Measurements from ENCODE around the gene ROR1. TPM values are rescaled to one million over a fixed set of nuclear protein-coding genes. Genes with fewer than 3 reads are reported as not detected.
A peak's percentile ranks its signal among the peaks of the same experiment; 100 is the strongest.

Gene ROR1
- total RNA-seq, 6 experiments from 2014 or later = 0.04 to 0.58 (median 0.37) TPM

DNA sequence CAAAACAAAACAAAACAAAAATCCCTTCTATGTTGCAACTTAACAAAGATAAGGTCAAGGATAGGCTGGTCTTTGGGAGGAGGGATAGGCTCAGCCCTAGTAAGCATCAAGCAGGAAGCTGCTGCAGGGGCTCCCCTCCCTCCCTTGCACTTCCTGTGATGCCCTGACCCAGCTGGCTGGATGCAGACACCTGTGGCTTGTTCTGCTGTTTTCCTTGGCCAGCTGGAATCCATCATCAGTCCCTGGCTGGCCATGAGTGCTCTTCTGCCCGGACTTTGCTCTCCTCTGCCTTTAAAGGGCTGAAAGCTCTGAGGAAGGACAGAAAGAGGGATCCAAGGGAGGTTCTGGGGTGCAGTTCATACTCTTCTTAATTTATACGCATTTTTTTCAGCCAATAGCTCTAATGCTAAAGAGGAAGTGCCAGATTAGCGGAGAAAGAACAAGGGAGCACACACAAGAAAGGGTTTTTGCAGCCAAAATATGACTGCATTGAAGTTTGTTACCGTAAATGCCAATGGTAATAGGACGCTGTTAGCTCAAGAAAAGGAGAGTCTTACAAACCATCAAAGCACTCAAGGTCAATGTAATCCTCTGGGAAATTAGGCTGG, 409.7 kb downstream of the ROR1 start:
- Histone ChIP-seq H3K27ac (no peak overlapping the region), H3K4me3 (no peak overlapping the region), H3K4me1 (no peaks in the 10 kb centered on the region), H3K9me3 (no peaks in the 10 kb centered on the region), H3K36me3 (no peaks in the 10 kb centered on the region), H3K27me3 (no peaks in the 10 kb centered on the region)
- DNase-seq = no peak
- WGBS (ENCODE audit: insufficient coverage, low coverage, low lambda C conversion rate, missing lambda C conversion rate) = 59% methylated on average over 5 of the region's 5 CpGs
- no peak for TF ChIP-seq POLR2A (IDR thresholded peaks at IDR 0.05)
- TF ChIP-seq, protein P1, sequence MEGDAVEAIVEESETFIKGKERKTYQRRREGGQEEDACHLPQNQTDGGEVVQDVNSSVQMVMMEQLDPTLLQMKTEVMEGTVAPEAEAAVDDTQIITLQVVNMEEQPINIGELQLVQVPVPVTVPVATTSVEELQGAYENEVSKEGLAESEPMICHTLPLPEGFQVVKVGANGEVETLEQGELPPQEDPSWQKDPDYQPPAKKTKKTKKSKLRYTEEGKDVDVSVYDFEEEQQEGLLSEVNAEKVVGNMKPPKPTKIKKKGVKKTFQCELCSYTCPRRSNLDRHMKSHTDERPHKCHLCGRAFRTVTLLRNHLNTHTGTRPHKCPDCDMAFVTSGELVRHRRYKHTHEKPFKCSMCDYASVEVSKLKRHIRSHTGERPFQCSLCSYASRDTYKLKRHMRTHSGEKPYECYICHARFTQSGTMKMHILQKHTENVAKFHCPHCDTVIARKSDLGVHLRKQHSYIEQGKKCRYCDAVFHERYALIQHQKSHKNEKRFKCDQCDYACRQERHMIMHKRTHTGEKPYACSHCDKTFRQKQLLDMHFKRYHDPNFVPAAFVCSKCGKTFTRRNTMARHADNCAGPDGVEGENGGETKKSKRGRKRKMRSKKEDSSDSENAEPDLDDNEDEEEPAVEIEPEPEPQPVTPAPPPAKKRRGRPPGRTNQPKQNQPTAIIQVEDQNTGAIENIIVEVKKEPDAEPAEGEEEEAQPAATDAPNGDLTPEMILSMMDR (IDR thresholded peaks at IDR 0.05) = no peak
- ATAC-seq = no peak
- intact Hi-C loops (cut with DNase I) = no loop called here

DNA sequence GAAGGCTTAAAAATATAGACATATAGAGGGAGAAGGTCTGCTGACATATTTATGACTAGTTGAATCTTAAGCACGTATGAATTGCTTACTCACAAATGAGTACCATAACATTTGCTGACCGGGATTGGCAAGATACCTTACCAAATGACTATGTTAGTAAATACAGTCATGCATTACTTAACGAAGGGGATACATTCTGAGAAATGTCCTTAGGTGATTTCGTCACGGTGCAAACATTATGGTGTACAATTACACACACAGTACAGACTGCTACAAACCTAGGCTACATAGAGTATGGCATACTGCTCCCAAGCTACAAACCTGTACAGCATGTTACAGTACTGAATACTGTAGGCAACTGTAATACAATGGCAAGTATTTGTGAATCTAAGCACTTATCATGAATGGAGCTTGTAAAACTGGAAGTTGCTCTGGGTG, 410.2 kb downstream of the ROR1 start:
- Histone ChIP-seq H3K4me1 (no peaks in the 10 kb centered on the region), H3K36me3 (no peaks in the 10 kb centered on the region), H3K4me3 (no peak overlapping the region), H3K27me3 (no peaks in the 10 kb centered on the region), H3K9me3 (no peaks in the 10 kb centered on the region), H3K27ac (no peak overlapping the region)
- DNase-seq = no peak
- intact Hi-C loops (cut with DNase I) = no loop called here
- no peak for ATAC-seq
- TF ChIP-seq POLR2A (IDR thresholded peaks at IDR 0.05) = no peak
- TF ChIP-seq, protein P1 (IDR thresholded peaks at IDR 0.05) = no peak
- 83% methylated on average over 5 of the region's 5 CpGs for WGBS (ENCODE audit: insufficient coverage, low coverage, low lambda C conversion rate, missing lambda C conversion rate)

DNA sequence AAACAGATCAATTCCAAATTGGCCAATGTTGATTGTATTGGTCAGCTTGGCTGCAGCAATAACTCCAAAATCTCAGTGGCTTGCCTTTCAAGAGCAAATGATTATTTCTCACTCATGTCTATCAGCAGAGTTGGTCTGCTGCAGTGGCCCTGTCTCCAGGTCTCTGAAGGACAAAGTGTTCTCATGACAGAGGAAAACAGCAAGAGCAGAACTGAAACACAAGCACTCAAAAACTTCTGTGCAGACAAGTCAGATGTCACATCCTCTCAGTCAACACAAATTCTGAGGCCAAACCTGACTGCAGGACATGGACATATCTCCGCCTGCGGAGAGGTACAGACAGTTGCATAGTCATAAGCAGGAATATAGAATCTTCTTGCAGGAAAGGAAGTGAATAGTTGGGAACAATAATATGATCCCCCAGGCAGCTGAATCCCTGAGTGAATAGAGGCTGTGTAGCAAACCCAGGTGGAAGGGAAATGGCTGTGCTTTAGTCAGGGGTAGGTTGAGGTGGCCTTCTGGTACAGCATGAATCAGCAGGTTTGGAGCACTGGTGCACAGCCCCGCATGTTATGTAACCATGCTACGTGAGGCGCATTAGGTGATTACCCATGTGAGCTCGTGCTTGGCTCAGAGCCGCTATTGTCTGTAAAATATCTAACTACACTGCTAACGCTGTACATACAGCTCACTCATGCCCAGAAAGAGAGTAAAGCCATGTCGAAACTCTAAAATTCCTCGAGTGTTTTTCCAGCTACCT, 412.5 kb downstream of the ROR1 start:
- no peak for ATAC-seq

DNA sequence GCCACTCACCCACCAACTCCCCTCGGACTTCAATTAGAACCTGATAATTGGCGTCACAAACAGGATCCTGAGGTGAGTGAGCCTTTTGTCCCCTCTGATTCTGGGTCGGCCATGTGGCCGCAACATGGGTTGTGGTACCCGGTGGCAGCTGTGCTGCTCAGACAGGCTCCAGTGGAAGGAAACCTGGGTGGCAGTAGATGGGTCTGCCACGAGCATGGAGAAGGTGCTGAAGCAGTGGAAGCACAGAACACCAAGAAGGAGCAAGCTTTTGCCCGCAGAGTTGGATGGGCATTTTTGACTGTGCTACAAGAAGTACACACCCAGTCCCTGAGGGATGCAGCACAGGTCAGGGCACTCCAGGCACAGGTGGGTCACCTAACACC, 413.1 kb downstream of the ROR1 start:
- ATAC-seq (no peak), DNase-seq (no peak)
- no peaks in the 10 kb centered on the region for H3K36me3 ChIP-seq
- no peaks in the 10 kb centered on the region for H3K27me3 ChIP-seq
- 49% methylated on average over 6 of the region's 7 CpGs for WGBS (ENCODE audit: insufficient coverage, low coverage, low lambda C conversion rate, missing lambda C conversion rate)
- TF ChIP-seq, protein P1 (IDR thresholded peaks at IDR 0.05) = no peak
- TF ChIP-seq POLR2A (IDR thresholded peaks at IDR 0.05) = no peak
- intact Hi-C loops (cut with DNase I) = no loop called here
- no peaks in the 10 kb centered on the region for H3K9me3 ChIP-seq
- no peak overlapping the region for H3K27ac ChIP-seq
- no peaks in the 10 kb centered on the region for H3K4me1 ChIP-seq
- no peak overlapping the region for H3K4me3 ChIP-seq

More for the DNA sequence above, 412.5 kb downstream of the ROR1 start:
- H3K4me3 ChIP-seq = no peak overlapping the region
- no peaks in the 10 kb centered on the region for H3K9me3 ChIP-seq
- no peak for TF ChIP-seq POLR2A (IDR thresholded peaks at IDR 0.05)
- TF ChIP-seq, protein P1 (IDR thresholded peaks at IDR 0.05) = no peak
- WGBS (ENCODE audit: insufficient coverage, low coverage, low lambda C conversion rate, missing lambda C conversion rate) = 67% methylated on average over 7 of the region's 10 CpGs
- no peaks in the 10 kb centered on the region for H3K27me3 ChIP-seq
- DNase-seq = peak in 1 of 3 donors; percentile 56
- H3K36me3 ChIP-seq = no peaks in the 10 kb centered on the region
- H3K4me1 ChIP-seq = no peaks in the 10 kb centered on the region
- H3K27ac ChIP-seq = no peak overlapping the region
- intact Hi-C loops (cut with DNase I) = no loop called here

Measured in right lobe of liver (tissue), 6 donors.